BE2C (cell line): Measurements from ENCODE around the gene SNCG.

ENCODE experiments used
- DNase-seq: peaks from one replicate; pipeline ENCODE4 v3.0.0-alpha.2; 2020
- H3K27me3 ChIP-seq: fragments of 250-450 bp; sonication (Bioruptor Pico); 2 replicates; pipeline ENCODE4 v1.5.1; 2020; ENCODE audit warnings: mild to moderate bottlenecking
- H3K36me3 ChIP-seq: fragments of 250-450 bp; sonication (Bioruptor Pico); 2 replicates; pipeline ENCODE4 v1.5.1; 2020; ENCODE audit warnings: mild to moderate bottlenecking
- H3K4me1 ChIP-seq: fragments of 250-450 bp; sonication (Bioruptor Pico); 2 replicates; pipeline ENCODE4 v1.5.1; 2020
- H3K4me3 ChIP-seq: 2 replicates; pipeline ENCODE4 v1.5.1; 2011; ENCODE audit warnings: low read depth, low read length
- H3K9me3 ChIP-seq: fragments of 250-450 bp; sonication (Bioruptor Pico); 2 replicates; pipeline ENCODE4 v1.5.1; 2020
- TF ChIP-seq, protein P1 (sequence below): IDR thresholded peaks from 2 replicates; pipeline ENCODE4 v1.5.1; 2012; ENCODE audit warnings: mild to moderate bottlenecking, low read depth, low read length

Gene SNCG

DNA sequence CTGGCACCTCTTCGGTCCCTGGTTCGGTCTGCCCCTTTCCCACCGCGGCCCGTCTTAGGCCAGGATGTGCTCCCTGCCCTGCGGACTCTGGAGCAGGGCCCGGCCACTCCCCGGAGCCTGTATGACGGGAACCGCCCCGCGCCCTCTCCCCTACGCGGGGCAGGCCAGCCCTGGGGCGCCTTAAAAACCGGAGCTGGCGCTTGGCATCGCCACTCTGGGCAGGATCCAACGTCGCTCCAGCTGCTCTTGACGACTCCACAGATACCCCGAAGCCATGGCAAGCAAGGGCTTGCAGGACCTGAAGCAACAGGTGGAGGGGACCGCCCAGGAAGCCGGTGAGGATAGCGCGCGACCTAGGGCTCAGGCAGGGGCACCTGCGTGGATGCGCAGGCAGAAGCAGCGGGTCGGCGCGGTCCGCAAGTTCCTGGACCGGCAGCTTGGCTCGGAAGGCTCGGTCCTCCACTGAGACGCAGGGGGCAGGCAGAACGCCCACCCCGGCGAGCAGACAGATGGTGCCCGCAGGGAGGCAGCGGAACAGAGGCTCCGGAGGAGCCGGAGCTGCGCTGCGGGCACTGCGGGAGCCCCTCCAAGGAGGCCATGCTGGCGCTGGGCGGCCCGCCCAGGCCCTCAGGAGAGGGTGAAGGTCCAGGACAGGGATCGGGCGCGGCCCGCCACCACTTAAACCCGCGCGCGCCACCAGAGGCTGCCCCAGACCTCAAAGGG is 10.0 kb downstream of the SNCG start, which contains the start of gene ADIRF:
TSS of gene ADIRF (plus strand) at position 212 of the 723 bp plus-strand sequence. CDS start at position 275, 63 bp downstream.
- Histone ChIP-seq H3K4me3 (no peak within 1 kb of the TSS), H3K9me3 (no peaks in the 10 kb centered on the region), H3K27me3 (no peaks in the 10 kb centered on the region), H3K36me3 (no peaks in the 10 kb centered on the region), H3K4me1 (peaks cover 12% of the 10 kb centered on the region)
- no peak for DNase-seq
- TF ChIP-seq, protein P1, sequence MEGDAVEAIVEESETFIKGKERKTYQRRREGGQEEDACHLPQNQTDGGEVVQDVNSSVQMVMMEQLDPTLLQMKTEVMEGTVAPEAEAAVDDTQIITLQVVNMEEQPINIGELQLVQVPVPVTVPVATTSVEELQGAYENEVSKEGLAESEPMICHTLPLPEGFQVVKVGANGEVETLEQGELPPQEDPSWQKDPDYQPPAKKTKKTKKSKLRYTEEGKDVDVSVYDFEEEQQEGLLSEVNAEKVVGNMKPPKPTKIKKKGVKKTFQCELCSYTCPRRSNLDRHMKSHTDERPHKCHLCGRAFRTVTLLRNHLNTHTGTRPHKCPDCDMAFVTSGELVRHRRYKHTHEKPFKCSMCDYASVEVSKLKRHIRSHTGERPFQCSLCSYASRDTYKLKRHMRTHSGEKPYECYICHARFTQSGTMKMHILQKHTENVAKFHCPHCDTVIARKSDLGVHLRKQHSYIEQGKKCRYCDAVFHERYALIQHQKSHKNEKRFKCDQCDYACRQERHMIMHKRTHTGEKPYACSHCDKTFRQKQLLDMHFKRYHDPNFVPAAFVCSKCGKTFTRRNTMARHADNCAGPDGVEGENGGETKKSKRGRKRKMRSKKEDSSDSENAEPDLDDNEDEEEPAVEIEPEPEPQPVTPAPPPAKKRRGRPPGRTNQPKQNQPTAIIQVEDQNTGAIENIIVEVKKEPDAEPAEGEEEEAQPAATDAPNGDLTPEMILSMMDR = no peak

DNA sequence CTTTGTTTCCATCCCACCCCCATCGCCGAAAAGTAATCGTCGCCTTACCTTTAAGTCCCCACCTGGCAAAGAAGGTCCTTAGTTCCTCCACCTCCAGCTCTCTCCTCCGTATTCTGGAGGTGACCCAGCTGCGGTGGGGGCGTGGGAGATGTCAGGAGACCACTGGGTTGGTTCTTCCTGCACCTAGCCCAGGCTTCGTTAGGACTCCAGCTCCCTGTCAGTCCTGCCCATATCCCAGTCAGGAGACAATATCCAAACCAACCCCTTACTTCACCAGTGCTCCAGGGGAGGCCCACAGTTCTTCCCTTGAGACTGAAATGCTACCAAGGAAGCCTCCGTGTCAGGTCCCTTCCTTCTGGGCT is 10.6 kb downstream of the SNCG start:
- no peak overlapping the region for H3K4me3 ChIP-seq
- no peaks in the 10 kb centered on the region for H3K9me3 ChIP-seq
- no peaks in the 10 kb centered on the region for H3K27me3 ChIP-seq
- H3K4me1 ChIP-seq = peaks cover 12% of the 10 kb centered on the region
- DNase-seq = no peak
- no peaks in the 10 kb centered on the region for H3K36me3 ChIP-seq
- TF ChIP-seq, protein P1 = no peak

DNA sequence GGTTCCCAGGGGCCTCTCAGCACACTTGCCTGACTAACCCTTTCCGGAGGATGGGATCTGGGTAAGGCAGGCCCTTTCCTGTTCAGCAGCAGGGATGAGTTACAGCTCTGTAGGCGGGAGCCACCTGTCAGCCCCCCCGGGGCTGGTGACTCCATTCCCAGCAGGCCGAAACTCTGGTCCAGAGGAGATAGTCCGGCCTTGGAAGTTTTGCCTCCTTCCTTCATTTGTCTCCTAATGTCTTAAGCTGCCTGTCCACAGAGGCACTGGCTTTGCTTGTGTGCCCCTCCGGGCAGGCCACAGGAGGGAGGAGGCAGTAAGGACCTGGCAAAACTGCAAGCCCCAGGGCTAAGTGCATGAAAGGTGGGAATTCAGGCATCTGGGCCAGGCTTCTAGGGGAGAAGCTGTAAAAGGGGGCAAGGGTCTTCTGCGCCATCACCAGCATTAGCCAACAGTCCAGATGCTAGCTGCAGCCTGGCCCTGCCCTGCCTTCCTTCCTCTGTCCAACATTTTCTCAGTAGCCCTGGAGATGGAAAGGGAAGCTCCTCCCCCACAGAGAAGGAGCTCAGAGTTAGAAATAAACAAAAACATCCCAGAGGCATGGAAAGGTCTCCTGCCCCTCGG is 11.1 kb downstream of the SNCG start:
- TF ChIP-seq, protein P1 = no peak

DNA sequence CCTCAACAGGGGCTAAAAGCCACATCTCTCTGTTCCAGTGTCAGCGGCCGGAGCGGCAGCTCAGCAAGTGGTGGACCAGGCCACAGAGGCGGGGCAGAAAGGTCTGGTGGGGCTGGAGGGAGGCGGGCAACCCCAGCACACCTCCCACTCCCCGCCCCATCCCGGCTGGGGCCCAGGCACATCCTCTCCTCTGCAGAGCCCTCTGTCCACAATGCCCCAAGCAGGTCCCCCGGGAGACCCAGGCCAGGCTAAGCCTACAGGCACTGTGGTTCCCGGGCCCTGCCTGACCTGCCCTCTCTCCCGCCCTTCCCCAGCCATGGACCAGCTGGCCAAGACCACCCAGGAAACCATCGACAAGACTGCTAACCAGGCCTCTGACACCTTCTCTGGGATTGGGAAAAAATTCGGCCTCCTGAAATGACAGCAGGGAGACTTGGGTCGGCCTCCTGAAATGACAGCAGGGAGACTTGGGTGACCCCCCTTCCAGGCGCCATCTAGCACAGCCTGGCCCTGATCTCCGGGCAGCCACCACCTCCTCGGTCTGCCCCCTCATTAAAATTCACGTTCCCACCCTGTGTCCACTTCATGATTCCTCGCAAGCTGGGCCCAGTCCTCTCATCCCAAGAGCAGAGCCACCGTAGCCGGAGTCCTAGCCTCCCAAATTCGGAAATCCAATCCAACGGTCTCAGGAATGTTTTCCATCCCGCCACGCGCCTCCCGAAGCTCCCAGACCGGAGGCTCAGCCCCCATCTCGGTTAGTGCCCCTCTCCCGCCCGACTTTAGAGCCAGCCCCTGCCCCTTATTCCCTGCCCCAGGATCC is 12.0 kb downstream of the SNCG start:
- no peak overlapping the region for H3K4me3 ChIP-seq
- no peak for DNase-seq
- no peaks in the 10 kb centered on the region for H3K36me3 ChIP-seq
- TF ChIP-seq, protein P1 = no peak
- H3K9me3 ChIP-seq = no peaks in the 10 kb centered on the region
- H3K4me1 ChIP-seq = peaks cover 7% of the 10 kb centered on the region
- H3K27me3 ChIP-seq = no peaks in the 10 kb centered on the region

More for the DNA sequence above, 11.1 kb downstream of the SNCG start:
- Histone ChIP-seq H3K4me1 (peaks cover 7% of the 10 kb centered on the region), H3K4me3 (no peak overlapping the region), H3K36me3 (no peaks in the 10 kb centered on the region), H3K27me3 (no peaks in the 10 kb centered on the region), H3K9me3 (no peaks in the 10 kb centered on the region)
- no peak for DNase-seq

DNA sequence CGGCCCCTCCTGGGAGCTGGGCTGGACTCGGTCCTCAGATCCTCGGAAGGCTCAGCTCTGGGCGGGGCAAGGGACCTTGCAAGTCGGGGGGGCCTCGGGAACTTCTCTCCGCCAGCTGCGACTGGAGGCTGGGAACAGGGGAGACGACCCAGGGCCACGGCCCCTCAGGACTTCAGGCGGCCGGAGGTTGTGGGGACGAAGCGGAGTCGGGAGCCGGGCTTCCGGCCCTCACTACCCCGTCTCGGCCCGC is 12.5 kb downstream of the SNCG start:
- Histone ChIP-seq H3K4me1 (peaks cover 7% of the 10 kb centered on the region), H3K27me3 (no peaks in the 10 kb centered on the region), H3K9me3 (no peaks in the 10 kb centered on the region), H3K4me3 (no peak overlapping the region), H3K36me3 (no peaks in the 10 kb centered on the region)
- TF ChIP-seq, protein P1 = no peak
- no peak for DNase-seq
